HEK293 (cell line): ENCODE results near the gene NDE1.

Source experiments
- CTCF ChIA-PET: fragments of 350-600 bp; formaldehyde crosslinking; extraction: SDS; loops from one replicate; lab custom pipeline; 2021; ENCODE audit warnings: antibody characterized with exemption; lab: Yijun Ruan, JAX
- POLR2A ChIA-PET: fragments of 300-600 bp; formaldehyde crosslinking; extraction: SDS; loops from one replicate; lab custom pipeline; 2020; ENCODE audit warnings: antibody characterized with exemption, inconsistent platforms; lab: Yijun Ruan, JAX
- H3K27ac ChIP-seq: fragments of 200-500 bp; sonication (Bioruptor generic); 2 replicates; pipeline ENCODE4 v1.5.1; 2014; ENCODE audit warnings: low read depth, low read length, control low read depth, inconsistent platforms; ENCODE audit errors: extremely low read depth
- H3K36me3 ChIP-seq, 2 experiments: fragments of 200-500 bp in 1 of 2; sonication (Bioruptor generic) in 1 of 2; 1 replicate in 1 of 2; 2 replicates in 1 of 2; pipeline ENCODE4 v1.5.1; 2014 to 2017; ENCODE audit warnings: inconsistent platforms in 2 of 2, low read length in 2 of 2; ENCODE audit not compliant: control insufficient read depth in 2 of 2, insufficient read depth in 1 of 2
- H3K4me1 ChIP-seq: fragments of 200-500 bp; sonication (Bioruptor generic); 2 replicates; pipeline ENCODE4 v1.5.1; 2014; ENCODE audit warnings: mild to moderate bottlenecking, low read length, inconsistent platforms; ENCODE audit not compliant: control insufficient read depth, insufficient read depth
- H3K4me3 ChIP-seq: 2 replicates; pipeline ENCODE4 v1.5.1; 2011; ENCODE audit warnings: low read depth, mild to moderate bottlenecking, control low read depth, low read length, moderate library complexity
- H3K9me3 ChIP-seq: fragments of 200-500 bp; sonication (Bioruptor generic); 2 replicates; pipeline ENCODE4 v1.5.1; 2014; ENCODE audit warnings: low read depth, low read length, inconsistent platforms; ENCODE audit not compliant: control insufficient read depth, insufficient read depth
- GLIS1 ChIP-seq: fragments of 450-650 bp; formaldehyde crosslinking; IDR thresholded peaks from 2 replicates; pipeline ENCODE4 v1.5.1; 2016; ENCODE audit warnings: missing biosample characterization, missing genetic modification characterization
- HOXC10 ChIP-seq: sonication (generic); formaldehyde crosslinking; IDR thresholded peaks from 2 replicates; pipeline ENCODE4 v1.8.1; 2023; ENCODE audit warnings: mild to moderate bottlenecking, missing genetic modification reagents
- OSR2 ChIP-seq: fragments of 450-650 bp; formaldehyde crosslinking; IDR thresholded peaks from 2 replicates; pipeline ENCODE4 v1.5.1; 2016; ENCODE audit warnings: missing biosample characterization, missing genetic modification characterization
- PBX3 ChIP-seq: sonication (generic); formaldehyde crosslinking; IDR thresholded peaks from 2 replicates; pipeline ENCODE4 v1.8.1; 2022; ENCODE audit warnings: mild to moderate bottlenecking, moderate library complexity, missing genetic modification reagents
- ZEB2 ChIP-seq: fragments of 450-650 bp; formaldehyde crosslinking; IDR thresholded peaks from 2 replicates; pipeline ENCODE4 v1.5.1; 2016; ENCODE audit warnings: missing biosample characterization, missing genetic modification characterization
- ZIC2 ChIP-seq: fragments of 450-650 bp; formaldehyde crosslinking; IDR thresholded peaks from 2 replicates; pipeline ENCODE4 v1.5.1; 2016; ENCODE audit warnings: missing biosample characterization, missing genetic modification characterization
- ZNF138 ChIP-seq: fragments of 450-650 bp; formaldehyde crosslinking; IDR thresholded peaks from 2 replicates; pipeline ENCODE4 v1.5.1; 2016; ENCODE audit warnings: missing biosample characterization, missing genetic modification characterization, borderline replicate concordance
- ZNF155 ChIP-seq: fragments of 450-650 bp; formaldehyde crosslinking; IDR thresholded peaks from 2 replicates; pipeline ENCODE4 v1.5.1; 2016; ENCODE audit warnings: missing biosample characterization, missing genetic modification characterization
- ZNF416 ChIP-seq: fragments of 450-650 bp; formaldehyde crosslinking; IDR thresholded peaks from 2 replicates; pipeline ENCODE4 v1.5.1; 2016; ENCODE audit warnings: missing biosample characterization, missing genetic modification characterization
- ZNF433 ChIP-seq: fragments of 450-650 bp; formaldehyde crosslinking; IDR thresholded peaks from 2 replicates; pipeline ENCODE4 v1.5.1; 2016; ENCODE audit warnings: missing biosample characterization, missing genetic modification characterization, low read depth
- ZNF561 ChIP-seq: fragments of 450-650 bp; IDR thresholded peaks from 2 replicates; pipeline ENCODE4 v1.5.1; 2018; ENCODE audit warnings: missing biosample characterization, missing genetic modification characterization, borderline replicate concordance
- ZNF626 ChIP-seq: fragments of 450-650 bp; sonication (Bioruptor Pico); formaldehyde crosslinking; IDR thresholded peaks from 2 replicates; pipeline ENCODE4 v1.5.1; 2018; ENCODE audit warnings: missing biosample characterization, missing genetic modification characterization, inconsistent platforms
- ZNF654 ChIP-seq: fragments of 450-650 bp; formaldehyde crosslinking; IDR thresholded peaks from 2 replicates; pipeline ENCODE4 v1.5.1; 2016; ENCODE audit warnings: low read depth, missing biosample characterization, missing genetic modification characterization
- ZNF843 ChIP-seq: fragments of 450-650 bp; formaldehyde crosslinking; IDR thresholded peaks from 2 replicates; pipeline ENCODE4 v1.5.1; 2016; ENCODE audit warnings: missing biosample characterization, missing genetic modification characterization
- TF ChIP-seq, protein P1 (sequence below): fragments of 450-650 bp; formaldehyde crosslinking; IDR thresholded peaks from 2 replicates; pipeline ENCODE4 v1.5.1; 2016; ENCODE audit warnings: missing biosample characterization, missing genetic modification characterization
- TF ChIP-seq, protein P2 (sequence below): fragments of 450-650 bp; formaldehyde crosslinking; IDR thresholded peaks from 2 replicates; pipeline ENCODE4 v1.5.1; 2016; ENCODE audit warnings: missing biosample characterization, missing genetic modification characterization

The NDE1 gene

DNA sequence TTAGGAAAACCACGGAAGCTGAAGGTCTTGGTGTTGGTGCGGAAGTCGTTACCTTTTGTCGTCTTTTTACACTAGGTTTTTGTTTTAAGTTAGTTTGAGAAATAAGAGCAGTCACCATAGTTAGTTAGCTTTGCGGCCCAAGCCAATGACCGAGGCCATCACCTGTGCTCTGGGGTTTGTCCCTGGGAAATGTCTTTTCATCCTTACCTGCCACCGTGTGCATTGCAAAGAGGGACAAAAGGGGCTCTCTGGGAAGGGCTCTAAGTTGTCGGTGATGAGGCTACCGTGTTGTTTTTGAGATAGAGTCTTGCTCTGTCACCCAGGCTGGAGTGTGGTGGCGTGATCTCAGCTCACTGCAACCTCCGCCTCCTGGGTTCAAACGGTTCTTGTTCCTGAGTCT, 49.8 kb downstream of the NDE1 start:
- ChIA-PET CTCF (no interaction called here), POLR2A (no interaction called here)
- H3K36me3 ChIP-seq = peaks cover 48 to 65% of the 10 kb centered on the region in 2 experiments; a peak in 2 of 3 replicates
- H3K27ac ChIP-seq = no peak overlapping the region
- H3K9me3 ChIP-seq = no peaks in the 10 kb centered on the region
- TF ChIP-seq ZIC2 = no peak
- H3K4me1 ChIP-seq = no peaks in the 10 kb centered on the region
- no peak overlapping the region for H3K4me3 ChIP-seq

DNA sequence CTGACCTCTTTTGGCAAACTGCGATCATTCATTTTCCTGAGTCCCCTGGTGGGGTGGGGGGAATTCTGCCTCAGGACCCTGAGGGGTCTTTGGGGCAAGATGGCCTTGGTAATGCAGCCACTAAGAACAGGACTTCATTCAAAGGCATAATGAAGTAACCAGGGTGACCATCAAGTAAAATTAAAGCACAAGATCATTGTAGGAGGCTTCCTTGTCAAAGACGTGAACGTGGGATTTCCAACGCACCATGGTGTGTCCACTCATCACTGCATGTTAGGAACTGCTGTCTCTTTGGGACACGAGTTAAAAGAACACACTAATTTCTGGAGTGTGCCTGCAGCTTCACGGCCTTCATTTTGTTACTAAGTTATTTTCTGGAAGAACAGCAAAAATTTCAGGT, 51.3 kb downstream of the NDE1 start:
- no peak overlapping the region for H3K4me3 ChIP-seq
- H3K4me1 ChIP-seq = no peaks in the 10 kb centered on the region
- no peaks in the 10 kb centered on the region for H3K9me3 ChIP-seq
- CTCF ChIA-PET = interaction anchor here (1.1 kb wide), 1 partner anchor 59 kb away, joined by 4 read pairs; the partner anchor contains the start of gene MARF1
- POLR2A ChIA-PET = no interaction called here
- TF ChIP-seq HOXC10 (CRISPR knock-in tag) = no peak
- TF ChIP-seq ZNF843 (tag by site-specific recombination) = no peak
- no peak for TF ChIP-seq ZNF138
- TF ChIP-seq ZEB2 (tag by site-specific recombination) = no peak
- TF ChIP-seq, protein P1, sequence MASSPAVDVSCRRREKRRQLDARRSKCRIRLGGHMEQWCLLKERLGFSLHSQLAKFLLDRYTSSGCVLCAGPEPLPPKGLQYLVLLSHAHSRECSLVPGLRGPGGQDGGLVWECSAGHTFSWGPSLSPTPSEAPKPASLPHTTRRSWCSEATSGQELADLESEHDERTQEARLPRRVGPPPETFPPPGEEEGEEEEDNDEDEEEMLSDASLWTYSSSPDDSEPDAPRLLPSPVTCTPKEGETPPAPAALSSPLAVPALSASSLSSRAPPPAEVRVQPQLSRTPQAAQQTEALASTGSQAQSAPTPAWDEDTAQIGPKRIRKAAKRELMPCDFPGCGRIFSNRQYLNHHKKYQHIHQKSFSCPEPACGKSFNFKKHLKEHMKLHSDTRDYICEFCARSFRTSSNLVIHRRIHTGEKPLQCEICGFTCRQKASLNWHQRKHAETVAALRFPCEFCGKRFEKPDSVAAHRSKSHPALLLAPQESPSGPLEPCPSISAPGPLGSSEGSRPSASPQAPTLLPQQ (tag by site-specific recombination) = no peak
- no peak for TF ChIP-seq ZNF561 (tag by site-specific recombination)
- peaks cover 41 to 65% of the 10 kb centered on the region in 2 experiments; a peak in 2 of 3 replicates for H3K36me3 ChIP-seq
- H3K27ac ChIP-seq = no peak overlapping the region

DNA sequence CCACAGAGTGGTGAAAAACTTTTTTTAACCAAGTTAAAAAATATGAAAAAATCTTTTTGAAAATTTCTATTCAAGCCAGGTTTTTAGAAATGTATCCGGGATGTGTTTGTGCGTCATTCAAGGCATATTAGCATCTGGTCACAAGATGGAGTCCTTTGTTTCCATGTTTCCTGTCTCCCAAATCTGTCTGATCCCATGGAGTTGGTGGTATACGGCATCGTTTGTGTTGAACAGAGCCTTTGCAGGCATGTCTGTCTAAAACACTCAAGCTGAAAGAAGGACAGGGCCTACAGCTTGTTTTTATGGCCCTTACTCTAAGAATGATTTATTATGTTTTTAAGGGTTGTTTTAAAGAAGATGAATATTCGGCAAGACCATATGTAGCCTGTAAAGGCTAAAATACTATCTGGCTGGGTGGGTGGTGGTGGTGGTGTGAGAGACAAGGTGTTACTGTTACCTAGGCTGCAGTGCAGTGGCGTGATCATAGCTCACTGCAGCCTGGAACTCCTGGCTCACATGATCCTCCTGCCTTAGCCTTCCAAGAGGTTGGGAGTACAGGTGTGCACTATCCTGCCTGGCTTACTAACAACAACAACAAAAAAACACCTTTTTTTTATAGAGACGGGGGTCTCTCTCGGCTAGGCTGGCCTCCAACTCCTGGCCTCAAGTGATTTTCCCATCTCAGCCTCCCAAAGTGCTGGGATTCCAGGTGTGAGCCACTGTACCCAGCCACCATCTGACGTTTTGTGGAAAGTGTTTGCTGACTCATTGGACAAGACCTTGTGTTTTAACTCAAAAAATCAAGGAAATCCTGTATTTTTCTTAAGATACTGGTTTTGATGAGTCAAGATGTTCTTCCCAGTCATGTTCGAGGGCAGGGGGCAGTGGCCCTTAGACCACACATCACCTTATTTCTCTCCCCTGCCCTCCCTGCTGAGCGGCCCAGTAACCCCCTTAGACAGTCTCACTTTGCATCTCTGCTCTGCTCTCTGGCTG, 52.2 kb downstream of the NDE1 start:
- no peaks in the 10 kb centered on the region for H3K9me3 ChIP-seq
- TF ChIP-seq ZNF654 (tag by site-specific recombination) = no peak
- no peak for TF ChIP-seq ZNF416 (tag by site-specific recombination)
- TF ChIP-seq GLIS1 (tag by site-specific recombination) = no peak
- no peak for TF ChIP-seq OSR2 (tag by site-specific recombination)
- TF ChIP-seq ZNF433 (tag by site-specific recombination) = no peak
- TF ChIP-seq ZNF155 (tag by site-specific recombination) = no peak
- TF ChIP-seq PBX3 (CRISPR knock-in tag) = no peak
- no peak for TF ChIP-seq ZNF626 (tag by site-specific recombination)
- TF ChIP-seq, protein P2, sequence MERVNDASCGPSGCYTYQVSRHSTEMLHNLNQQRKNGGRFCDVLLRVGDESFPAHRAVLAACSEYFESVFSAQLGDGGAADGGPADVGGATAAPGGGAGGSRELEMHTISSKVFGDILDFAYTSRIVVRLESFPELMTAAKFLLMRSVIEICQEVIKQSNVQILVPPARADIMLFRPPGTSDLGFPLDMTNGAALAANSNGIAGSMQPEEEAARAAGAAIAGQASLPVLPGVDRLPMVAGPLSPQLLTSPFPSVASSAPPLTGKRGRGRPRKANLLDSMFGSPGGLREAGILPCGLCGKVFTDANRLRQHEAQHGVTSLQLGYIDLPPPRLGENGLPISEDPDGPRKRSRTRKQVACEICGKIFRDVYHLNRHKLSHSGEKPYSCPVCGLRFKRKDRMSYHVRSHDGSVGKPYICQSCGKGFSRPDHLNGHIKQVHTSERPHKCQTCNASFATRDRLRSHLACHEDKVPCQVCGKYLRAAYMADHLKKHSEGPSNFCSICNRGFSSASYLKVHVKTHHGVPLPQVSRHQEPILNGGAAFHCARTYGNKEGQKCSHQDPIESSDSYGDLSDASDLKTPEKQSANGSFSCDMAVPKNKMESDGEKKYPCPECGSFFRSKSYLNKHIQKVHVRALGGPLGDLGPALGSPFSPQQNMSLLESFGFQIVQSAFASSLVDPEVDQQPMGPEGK (tag by site-specific recombination) = no peak
- POLR2A ChIA-PET = no interaction called here
- H3K4me1 ChIP-seq = no peaks in the 10 kb centered on the region
- H3K36me3 ChIP-seq = peaks cover 35 to 58% of the 10 kb centered on the region in 2 experiments; a peak in 2 of 3 replicates
- no peak overlapping the region for H3K4me3 ChIP-seq
- CTCF ChIA-PET = interaction anchor here (0.7 kb wide), 1 partner anchor 9 kb away, joined by 3 read pairs; no protein-coding TSS in a partner anchor
- H3K27ac ChIP-seq = no peak overlapping the region
